GM23338 (cell line): Measurements from ENCODE around the gene SH3BP4. TPM values are rescaled to one million over a fixed set of nuclear protein-coding genes. Genes with fewer than 3 reads are reported as not detected.
A peak's percentile ranks its signal among the peaks of the same experiment; 100 is the strongest.

Source experiments
- ATAC-seq: fragments of 200-7000 bp; cut with Tn5 transposase; 3 replicates; pipeline ENCODE4 v1.9.1; 2020
- DNase-seq: peaks from one replicate; pipeline ENCODE4 v3.0.0-alpha.2; 2015; ENCODE audit warnings: low spot score
- H2AFZ ChIP-seq: fragments of 200-600 bp; sonication (generic); 2 replicates; pipeline ENCODE4 v1.8.0; 2016; ENCODE audit warnings: antibody characterized with exemption, mild to moderate bottlenecking, moderate library complexity
- H3F3A ChIP-seq: fragments of 200-600 bp; sonication (generic); replicated peaks from 2 replicates; pipeline ENCODE4 v1.8.0; 2017; ENCODE audit warnings: antibody characterized with exemption, mixed run types, low read depth
- H3K27ac ChIP-seq: fragments of 200-600 bp; sonication (generic); 2 replicates; pipeline ENCODE4 v1.6.1; 2016; ENCODE audit warnings: low read depth
- H3K27me3 ChIP-seq: fragments of 200-600 bp; sonication (generic); 2 replicates; pipeline ENCODE4 v1.8.0; 2016; ENCODE audit warnings: mild to moderate bottlenecking, mixed run types, moderate library complexity; ENCODE audit not compliant: insufficient read depth
- H3K36me3 ChIP-seq: fragments of 200-600 bp; sonication (generic); 2 replicates; pipeline ENCODE4 v1.8.0; 2016; ENCODE audit warnings: mild to moderate bottlenecking; ENCODE audit not compliant: insufficient read depth
- H3K4me1 ChIP-seq: fragments of 200-600 bp; sonication (generic); 2 replicates; pipeline ENCODE4 v1.8.0; 2016; ENCODE audit warnings: mild to moderate bottlenecking, moderate library complexity; ENCODE audit not compliant: insufficient read depth
- H3K4me2 ChIP-seq: fragments of 200-600 bp; sonication (generic); 2 replicates; pipeline ENCODE4 v1.7.1; 2017; ENCODE audit warnings: mixed run types
- H3K4me3 ChIP-seq: fragments of 200-600 bp; sonication (generic); 2 replicates; pipeline ENCODE4 v1.6.1; 2016; ENCODE audit warnings: mixed run types
- H3K79me2 ChIP-seq: fragments of 200-600 bp; sonication (generic); replicated peaks from 2 replicates; pipeline ENCODE4 v1.8.0; 2017; ENCODE audit warnings: mild to moderate bottlenecking; ENCODE audit not compliant: insufficient read depth
- H3K9me2 ChIP-seq: fragments of 200-600 bp; sonication (generic); 2 replicates; pipeline ENCODE4 v1.8.0; 2017; ENCODE audit not compliant: insufficient read depth
- H4K20me1 ChIP-seq: fragments of 200-600 bp; sonication (generic); replicated peaks from 2 replicates; pipeline ENCODE4 v1.8.0; 2017; ENCODE audit warnings: mild to moderate bottlenecking; ENCODE audit not compliant: insufficient read depth
- H3K27ac Mint-ChIP-seq: 2 replicates; pipeline ENCODE4 v1.8.0; 2020; ENCODE audit warnings: inconsistent platforms, mild to moderate bottlenecking, moderate library complexity, mixed read lengths
- H3K27me3 Mint-ChIP-seq: 3 replicates; pipeline ENCODE4 v1.8.0; 2022; ENCODE audit warnings: low read depth, mild to moderate bottlenecking, moderate library complexity, mixed read lengths, inconsistent platforms; ENCODE audit not compliant: insufficient read depth, poor library complexity
- H3K36me3 Mint-ChIP-seq: 3 replicates; pipeline ENCODE4 v1.8.0; 2021; ENCODE audit warnings: low read depth, mild to moderate bottlenecking, inconsistent platforms, moderate library complexity, mixed read lengths
- H3K4me1 Mint-ChIP-seq: 3 replicates; pipeline ENCODE4 v1.8.0; 2020; ENCODE audit warnings: mild to moderate bottlenecking, inconsistent platforms, mixed read lengths
- H3K4me3 Mint-ChIP-seq: 3 replicates; pipeline ENCODE4 v1.8.0; 2021; ENCODE audit warnings: moderate library complexity, mild to moderate bottlenecking, inconsistent platforms, mixed read lengths
- H3K9me3 Mint-ChIP-seq: 3 replicates; pipeline ENCODE4 v1.8.0; 2020; ENCODE audit warnings: moderate library complexity, mild to moderate bottlenecking, inconsistent platforms, mixed read lengths
- CREB1 ChIP-seq: fragments of 250-450 bp; sonication (Bioruptor Pico); IDR thresholded peaks from 2 replicates; pipeline ENCODE4 v1.5.0; 2020; ENCODE audit warnings: low read depth, mild to moderate bottlenecking, moderate library complexity
- CTCF ChIP-seq, 2 experiments: fragments of 200-600 bp in 1 of 2; sonication (generic) in 1 of 2; conservative IDR thresholded peaks; 2 replicates each; pipeline versions ENCODE4 v1.5.1 to v1.6.1; 2016 to 2017; ENCODE audit warnings: antibody characterized with exemption in 2 of 2, low read depth in 2 of 2, mild to moderate bottlenecking in 2 of 2, moderate library complexity in 1 of 2
- ETS1 ChIP-seq: IDR thresholded peaks from 2 replicates; pipeline ENCODE4 v1.6.1; 2016; ENCODE audit warnings: antibody characterized with exemption
- EZH2 ChIP-seq: fragments of 200-600 bp; sonication (generic); IDR thresholded peaks from one replicate; pipeline ENCODE4 v1.8.0; 2017; ENCODE audit warnings: antibody characterized with exemption, mild to moderate bottlenecking, low read depth; ENCODE audit not compliant: unreplicated experiment
- EZH2phosphoT487 ChIP-seq: fragments of 200-600 bp; sonication (generic); IDR thresholded peaks from one replicate; pipeline ENCODE4 v1.8.1; 2018; ENCODE audit warnings: antibody characterized with exemption; ENCODE audit not compliant: unreplicated experiment
- JUNB ChIP-seq: IDR thresholded peaks from one replicate; pipeline ENCODE4 v1.6.1; 2016; ENCODE audit warnings: antibody characterized with exemption; ENCODE audit not compliant: unreplicated experiment
- NANOG ChIP-seq: IDR thresholded peaks from 2 replicates; pipeline ENCODE4 v1.6.1; 2016; ENCODE audit warnings: antibody characterized with exemption, borderline replicate concordance
- POLR2AphosphoS5 ChIP-seq: IDR thresholded peaks from 2 replicates; pipeline ENCODE4 v1.6.1; 2016; ENCODE audit warnings: antibody characterized with exemption, low read depth
- REST ChIP-seq: IDR thresholded peaks from one replicate; pipeline ENCODE4 v1.6.1; 2018; ENCODE audit warnings: antibody characterized with exemption; ENCODE audit not compliant: unreplicated experiment
- STAT1 ChIP-seq: IDR thresholded peaks from one replicate; pipeline ENCODE4 v1.6.1; 2016; ENCODE audit warnings: antibody characterized with exemption; ENCODE audit not compliant: unreplicated experiment
- ZNF114 ChIP-seq: fragments of 250-450 bp; sonication (Bioruptor Pico); IDR thresholded peaks from 2 replicates; pipeline ENCODE4 v1.5.0; 2020; ENCODE audit warnings: mild to moderate bottlenecking, moderate library complexity
- ZNF331 ChIP-seq: fragments of 250-450 bp; sonication (Bioruptor Pico); IDR thresholded peaks from 2 replicates; pipeline ENCODE4 v1.5.0; 2020; ENCODE audit warnings: low read depth, mild to moderate bottlenecking, moderate library complexity
- polyA plus RNA-seq: library from polyadenylated mRNA; unstranded; fragments of >200 nt; fragmentation: Nextera tagmentation; extraction: Ambion mirVana; gene quantifications from 2 replicates; pipeline ENCODE4 v1.2.1, GENCODE V29; 2016
- total RNA-seq: library from RNA; depleted of rRNA; stranded (reverse); fragments of >200 nt; shearing (Covaris generic); gene quantifications from 2 replicates; pipeline ENCODE4 v1.2.3, GENCODE V29; 2014

SH3BP4 gene
- total and polyA plus RNA-seq, 2 experiments from 2014 or later = 15.6 to 50.9 TPM

- Histone ChIP-seq H3K27ac (no peak overlapping the region), H3K9me2 (no peaks in the 10 kb centered on the region), H3K4me1 (peaks cover 40% of the 10 kb centered on the region), H3K4me3 (no peak overlapping the region), H3K27me3 (no peaks in the 10 kb centered on the region), H3F3A (0 out of 2 replicates have a peak, but pooled peaks cover 6% of the 10 kb centered on the region), H3K36me3 (no peaks in the 10 kb centered on the region), H3K79me2 (peaks cover 94% of the 10 kb centered on the region), H3K4me2 (no peak overlapping the region; the same call in 1 of the 2 replicates), H2AFZ (no peak overlapping the region), H4K20me1 (peaks cover 10% of the 10 kb centered on the region; the same call in 1 of the 2 replicates)
- peaks cover 20% of the 10 kb centered on the region for H3K36me3 Mint-ChIP-seq
- no peak overlapping the region for H3K4me3 Mint-ChIP-seq
- no peak for ATAC-seq
- TF ChIP-seq CREB1 (no peak), STAT1 (no peak), ETS1 (no peak), ZNF114 (CRISPR knock-in tag) (no peak), ZNF331 (CRISPR knock-in tag) (no peak), POLR2AphosphoS5 (no peak), NANOG (no peak), EZH2phosphoT487 (no peak), CTCF (conservative IDR thresholded peaks at IDR 0.05; ENCODE audit: low read depth in 2 of 2) (no peak), REST (no peak), EZH2 (no peak), JUNB (no peak)
- H3K4me1 Mint-ChIP-seq = peaks cover 63% of the 10 kb centered on the region
- peak; percentile 60 for DNase-seq
- peaks cover 9% of the 10 kb centered on the region for H3K27me3 Mint-ChIP-seq
- H3K9me3 Mint-ChIP-seq = no peaks in the 10 kb centered on the region
- peak overlapping the region; percentile 51; the same call in 1 of the 2 replicates for H3K27ac Mint-ChIP-seq
Observed at GRCh38 chr2:235002198-235003095, 50.6 kb downstream of the SH3BP4 start.
